Left lung (tissue), 10 donors: Measurements from ENCODE around the gene CANT1. TPM values are rescaled to one million over a fixed set of nuclear protein-coding genes. Genes with fewer than 3 reads are reported as not detected.
A peak's percentile ranks its signal among the peaks of the same experiment; 100 is the strongest.
"Not testable (repeated sequence)": the region's sequence is repeated elsewhere in the genome, so short reads cannot be mapped to it uniquely, and the experiment has no call there.

ENCODE experiments used
- ATAC-seq: fragments of 200-7000 bp; cut with Tn5 transposase; one replicate; pipeline ENCODE4 v1.9.1; 2020; ENCODE audit warnings: moderate library complexity
- DNase-seq, 4 donors: peaks; one replicate each; pipeline ENCODE4 v3.0.0-alpha.2; 2013 to 2020
- H3K27ac ChIP-seq, 2 donors: fragments of 200-600 bp; sonication (generic) in 1 of 2; one replicate each; pipeline versions ENCODE4 v1.5.0 to v1.8.0; 2020 to 2021
- H3K27me3 ChIP-seq, 2 donors: fragments of 200-600 bp; sonication (generic) in 1 of 2; one replicate each; pipeline versions ENCODE4 v1.5.0 to v1.8.0; 2020 to 2021
- H3K36me3 ChIP-seq, 2 donors: fragments of 200-600 bp; sonication (generic) in 1 of 2; one replicate each; pipeline versions ENCODE4 v1.5.0 to v1.8.0; 2020 to 2021
- H3K4me1 ChIP-seq, 2 donors: fragments of 200-600 bp; one replicate each; pipeline ENCODE4 v1.8.0; 2021
- H3K4me3 ChIP-seq, 2 donors: fragments of 200-600 bp; sonication (generic) in 1 of 2; one replicate each; pipeline versions ENCODE4 v1.5.0 to v1.8.0; 2020 to 2021; ENCODE audit warnings: mild to moderate bottlenecking in 1 of 2
- H3K9me3 ChIP-seq, 2 donors: fragments of 200-600 bp; sonication (generic) in 1 of 2; one replicate each; pipeline versions ENCODE4 v1.5.0 to v1.8.0; 2020 to 2021
- CTCF ChIP-seq, 2 donors: fragments of 200-600 bp; sonication (generic) in 1 of 2; IDR thresholded peaks; one replicate each; pipeline versions ENCODE4 v1.5.0 to v1.8.0; 2021; ENCODE audit warnings: antibody characterized with exemption in 2 of 2
- intact Hi-C, 2 donors: fragments of 100-400 bp; cut with DNase I; formaldehyde crosslinking; loops; one replicate each; pipeline versions ENCODE4 v1.11.2 to v1.14.2; 2022
- polyA plus RNA-seq, 6 donors: library from polyadenylated mRNA; unstranded; fragments of 120-200 nt; gene quantifications; one replicate each; pipeline ENCODE4 v1.2.1, GENCODE V29; 2013; ENCODE audit not compliant: insufficient read length in 6 of 6
- total RNA-seq, 2 donors: library from RNA; stranded (reverse); fragmentation: NEBNext Ultra II Directional; extraction: Animal tissue kit (Norgen Biotek cat#: 25700); gene quantifications; one replicate each; pipeline ENCODE4 v1.2.1, GENCODE V29; 2021
- donor health status: DM: no; HTN: yes; CAD: no.
- donor health status: DM: no; HTN: no; CAD: no.

Gene CANT1
- total and polyA plus RNA-seq, 8 donors = 37.9 to 69.0 (median 41.2) TPM

- no peaks in the 10 kb centered on the region for H3K36me3 ChIP-seq
- peak in 1 of 4 donors; percentile 73 for DNase-seq
- no peaks in the 10 kb centered on the region for H3K4me1 ChIP-seq
- no peak for TF ChIP-seq CTCF (IDR thresholded peaks at IDR 0.05)
- H3K27me3 ChIP-seq = no peaks in the 10 kb centered on the region
- peak; percentile 23 for ATAC-seq
- no peak overlapping the region for H3K4me3 ChIP-seq
- intact Hi-C loops = no loop called here
- peaks cover 2 to 21% of the 10 kb centered on the region in 2 donors for H3K9me3 ChIP-seq
- H3K27ac ChIP-seq = no peak overlapping the region
Measured at GRCh38 chr17:78951967-78952551, 57.5 kb downstream of the CANT1 start.

- Histone ChIP-seq H3K27me3 (no peaks in the 10 kb centered on the region), H3K36me3 (no peaks in the 10 kb centered on the region), H3K4me3 (no peak overlapping the region), H3K9me3 (peaks cover 2 to 21% of the 10 kb centered on the region in 2 donors), H3K4me1 (no peaks in the 10 kb centered on the region), H3K27ac (no peak overlapping the region)
- TF ChIP-seq CTCF (IDR thresholded peaks at IDR 0.05) = no peak
- intact Hi-C loops = no loop called here
- ATAC-seq = no peak
- no peak for DNase-seq
Measured at GRCh38 chr17:78950870-78951269, 58.7 kb downstream of the CANT1 start.

GRCh38 chr17:78947235-78948149, 62.1 kb downstream of the CANT1 start:
- H3K4me3 ChIP-seq = no peak overlapping the region
- no peak for DNase-seq
- no peaks in the 10 kb centered on the region for H3K4me1 ChIP-seq
- peak; percentile 79 for ATAC-seq
- no peaks in the 10 kb centered on the region for H3K27me3 ChIP-seq
- no peaks in the 10 kb centered on the region for H3K36me3 ChIP-seq
- intact Hi-C loops = no loop called here
- TF ChIP-seq CTCF (IDR thresholded peaks at IDR 0.05) = no peak
- H3K9me3 ChIP-seq = peaks cover 2 to 21% of the 10 kb centered on the region in 2 donors
- H3K27ac ChIP-seq = no peak overlapping the region

GRCh38 chr17:78946631-78947030, 62.9 kb downstream of the CANT1 start:
- ATAC-seq = no peak
- TF ChIP-seq CTCF (IDR thresholded peaks at IDR 0.05) = no peak
- no peak for DNase-seq
- Histone ChIP-seq H3K27me3 (no peaks in the 10 kb centered on the region), H3K4me3 (no peak overlapping the region), H3K4me1 (no peaks in the 10 kb centered on the region), H3K36me3 (no peaks in the 10 kb centered on the region), H3K9me3 (peaks cover 2 to 20% of the 10 kb centered on the region in 2 donors), H3K27ac (no peak overlapping the region)
- intact Hi-C loops = no loop called here

GRCh38 chr17:78946131-78946530, 63.4 kb downstream of the CANT1 start:
- intact Hi-C loops = no loop called here
- no peak for TF ChIP-seq CTCF (IDR thresholded peaks at IDR 0.05)
- Histone ChIP-seq H3K36me3 (no peaks in the 10 kb centered on the region), H3K27me3 (no peaks in the 10 kb centered on the region), H3K4me3 (no peak overlapping the region), H3K27ac (no peak overlapping the region), H3K9me3 (peaks cover 2 to 15% of the 10 kb centered on the region in 2 donors), H3K4me1 (no peaks in the 10 kb centered on the region)
- DNase-seq = no peak
- ATAC-seq = no peak

- H3K4me3 ChIP-seq, H3K27ac ChIP-seq, ATAC-seq, DNase-seq, intact Hi-C loops, H3K27me3 ChIP-seq, H3K9me3 ChIP-seq, H3K4me1 ChIP-seq, H3K36me3 ChIP-seq: not testable (repeated sequence)
Measured at GRCh38 chr17:78945455-78945854, 64.1 kb downstream of the CANT1 start.
